Astrocyte of the spinal cord (primary cell): ENCODE data around the gene GPLD1.

ENCODE experiments used
- DNase-seq: peaks from one replicate; pipeline ENCODE4 v3.0.0; 2011; ENCODE audit warnings: low read depth, low spot score
- H3K4me3 ChIP-seq: 2 replicates; pipeline ENCODE4 v1.5.1; 2011; ENCODE audit warnings: low read depth, mild to moderate bottlenecking, low read length, moderate library complexity
- CTCF ChIP-seq: IDR thresholded peaks from 2 replicates; pipeline ENCODE4 v1.5.1; 2012; ENCODE audit warnings: low read depth, mild to moderate bottlenecking, low read length, inconsistent platforms
- in situ Hi-C: cut with HindIII; loops from 2 replicates; pipeline ENCODE4 v1.10.0; 2017; ENCODE audit warnings: low sequenced_read_pairs

GPLD1 gene, protein sequence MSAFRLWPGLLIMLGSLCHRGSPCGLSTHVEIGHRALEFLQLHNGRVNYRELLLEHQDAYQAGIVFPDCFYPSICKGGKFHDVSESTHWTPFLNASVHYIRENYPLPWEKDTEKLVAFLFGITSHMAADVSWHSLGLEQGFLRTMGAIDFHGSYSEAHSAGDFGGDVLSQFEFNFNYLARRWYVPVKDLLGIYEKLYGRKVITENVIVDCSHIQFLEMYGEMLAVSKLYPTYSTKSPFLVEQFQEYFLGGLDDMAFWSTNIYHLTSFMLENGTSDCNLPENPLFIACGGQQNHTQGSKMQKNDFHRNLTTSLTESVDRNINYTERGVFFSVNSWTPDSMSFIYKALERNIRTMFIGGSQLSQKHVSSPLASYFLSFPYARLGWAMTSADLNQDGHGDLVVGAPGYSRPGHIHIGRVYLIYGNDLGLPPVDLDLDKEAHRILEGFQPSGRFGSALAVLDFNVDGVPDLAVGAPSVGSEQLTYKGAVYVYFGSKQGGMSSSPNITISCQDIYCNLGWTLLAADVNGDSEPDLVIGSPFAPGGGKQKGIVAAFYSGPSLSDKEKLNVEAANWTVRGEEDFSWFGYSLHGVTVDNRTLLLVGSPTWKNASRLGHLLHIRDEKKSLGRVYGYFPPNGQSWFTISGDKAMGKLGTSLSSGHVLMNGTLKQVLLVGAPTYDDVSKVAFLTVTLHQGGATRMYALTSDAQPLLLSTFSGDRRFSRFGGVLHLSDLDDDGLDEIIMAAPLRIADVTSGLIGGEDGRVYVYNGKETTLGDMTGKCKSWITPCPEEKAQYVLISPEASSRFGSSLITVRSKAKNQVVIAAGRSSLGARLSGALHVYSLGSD

GRCh38 chr6:24489470-24489869, at the start of gene GPLD1:
TSS of gene GPLD1 (minus strand) at chr6:24489578. CDS start at chr6:24489511, 67 bp downstream.
- H3K4me3 ChIP-seq, result no peak within 1 kb of the TSS
- in situ Hi-C loops, result no loop called here
- no peak for TF ChIP-seq CTCF
- no peak for DNase-seq

DNA sequence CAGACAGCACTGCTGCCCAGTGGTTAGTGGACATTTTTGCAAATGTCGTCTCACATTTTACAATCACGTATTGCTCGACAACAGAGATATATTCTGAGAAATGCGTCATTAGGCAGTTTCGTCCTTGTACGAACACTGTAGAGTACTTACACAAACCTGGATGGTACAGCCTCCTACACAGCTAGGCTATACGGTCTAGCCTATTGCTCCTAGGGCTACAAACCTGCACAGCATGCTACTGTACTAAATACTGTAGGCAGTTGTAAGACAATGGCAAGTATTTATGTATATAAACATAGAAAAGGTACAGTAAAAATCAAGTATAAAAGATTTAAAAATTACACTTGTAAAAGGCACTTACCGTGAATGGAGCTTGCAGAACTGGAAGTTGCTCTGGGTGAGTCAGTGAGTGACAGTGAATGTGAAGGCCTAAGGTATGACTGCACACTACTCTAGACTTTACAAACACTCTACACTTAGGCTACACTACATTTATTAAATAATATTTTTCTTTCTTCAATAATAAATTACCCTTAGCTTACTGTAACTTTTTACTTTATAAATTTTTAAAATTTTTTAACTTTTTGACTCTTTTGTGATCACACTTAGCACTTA, 48.5 kb upstream of the GPLD1 start:
- no peak for TF ChIP-seq CTCF
- H3K4me3 ChIP-seq, result no peak overlapping the region
- DNase-seq, result no peak
- in situ Hi-C loops, result no loop called here

DNA sequence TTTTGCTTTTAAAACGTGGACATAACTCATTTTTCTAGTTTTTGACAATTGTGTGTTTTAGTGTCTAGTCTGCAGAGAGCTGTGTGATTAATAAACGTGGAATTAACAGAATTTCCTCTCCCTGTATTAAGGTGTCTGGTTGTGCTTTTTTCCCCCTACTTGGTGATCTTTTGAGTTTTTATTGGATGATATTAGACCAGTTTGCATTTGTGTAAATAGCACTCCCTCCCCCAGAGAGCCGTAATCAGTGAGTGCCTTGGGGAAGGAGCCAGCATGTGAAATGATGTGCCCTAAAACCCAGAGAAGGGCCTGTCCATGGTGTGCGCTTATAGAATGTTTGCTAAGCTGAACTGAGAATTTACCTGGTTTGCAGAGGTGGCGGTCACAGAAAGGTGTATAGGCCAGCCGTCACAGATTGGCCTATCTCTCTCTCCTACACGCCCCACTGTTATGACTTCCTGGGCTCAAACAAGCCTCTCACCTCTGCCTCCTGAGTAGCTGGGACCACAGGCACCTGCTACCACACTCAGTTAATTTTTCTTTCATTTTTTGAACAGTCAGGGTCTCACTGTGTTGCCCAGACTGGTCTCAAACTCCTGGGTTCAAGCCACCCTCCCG, 47.8 kb upstream of the GPLD1 start:
- TF ChIP-seq CTCF, result no peak
- no peak overlapping the region for H3K4me3 ChIP-seq
- in situ Hi-C loops, result no loop called here
- no peak for DNase-seq

GRCh38 chr6:24536466-24536865, 47.1 kb upstream of the GPLD1 start:
- no peak for TF ChIP-seq CTCF
- H3K4me3 ChIP-seq, result no peak overlapping the region
- in situ Hi-C loops, result no loop called here
- DNase-seq, result no peak

GRCh38 chr6:24535210-24535609, 45.8 kb upstream of the GPLD1 start:
- DNase-seq, result no peak
- in situ Hi-C loops, result no loop called here
- no peak for TF ChIP-seq CTCF
- H3K4me3 ChIP-seq, result no peak overlapping the region

- in situ Hi-C loops, result no loop called here
- H3K4me3 ChIP-seq, result no peak overlapping the region
- TF ChIP-seq CTCF, result no peak
Measured at GRCh38 chr6:24534329-24534728, 45.0 kb upstream of the GPLD1 start.

More at GRCh38 chr6:24534329-24534728, 45.0 kb upstream of the GPLD1 start:
- no peak for DNase-seq
